Natural killer cell (primary cell): ENCODE measurements around the gene MICB. TPM values are rescaled to one million over a fixed set of nuclear protein-coding genes. Genes with fewer than 3 reads are reported as not detected.
"Not testable (repeated sequence)": the region's sequence is repeated elsewhere in the genome, so short reads cannot be mapped to it uniquely, and the experiment has no call there.

Experiments used
- ATAC-seq, 3 donors: fragments of 150-1000 bp in 2 of 3; fragments of 200-7000 bp in 1 of 3; cut with Tn5 transposase; 1 replicate in 1 of 3; 2 replicates in 2 of 3; pipeline ENCODE4 v1.10.0; 2021; ENCODE audit warnings: mild to moderate bottlenecking in 2 of 3, moderate library complexity in 2 of 3
- DNase-seq, 2 donors: peaks; one replicate each; pipeline versions ENCODE4 v3.0.0 to v3.0.0-alpha.2; 2013 to 2021; ENCODE audit warnings: mixed read lengths in 1 of 2
- H3K27ac ChIP-seq: one replicate; pipeline ENCODE4 v1.5.1; 2013; ENCODE audit warnings: mild to moderate bottlenecking, low read length
- H3K27me3 ChIP-seq: one replicate; pipeline ENCODE4 v1.6.1; 2013; ENCODE audit warnings: low read length; ENCODE audit not compliant: control insufficient read depth, insufficient read depth
- H3K36me3 ChIP-seq: one replicate; pipeline ENCODE4 v1.6.1; 2013; ENCODE audit warnings: low read length; ENCODE audit not compliant: control insufficient read depth, insufficient read depth
- H3K4me1 ChIP-seq: one replicate; pipeline ENCODE4 v1.6.1; 2013; ENCODE audit warnings: low read length; ENCODE audit not compliant: control insufficient read depth, insufficient read depth
- H3K4me3 ChIP-seq: one replicate; pipeline ENCODE4 v1.5.1; 2013; ENCODE audit warnings: low read length
- H3K9me3 ChIP-seq: one replicate; pipeline ENCODE4 v1.6.1; 2013; ENCODE audit warnings: low read length; ENCODE audit not compliant: control insufficient read depth, insufficient read depth
- H3K27ac Mint-ChIP-seq, 2 donors: one replicate each; pipeline ENCODE4 v1.8.0; 2022; ENCODE audit warnings: mild to moderate bottlenecking in 2 of 2, mixed read lengths in 2 of 2, moderate library complexity in 1 of 2
- H3K27me3 Mint-ChIP-seq, 2 donors: one replicate each; pipeline ENCODE4 v1.8.0; 2022; ENCODE audit warnings: low read depth in 2 of 2, mixed read lengths in 2 of 2
- H3K36me3 Mint-ChIP-seq: one replicate; pipeline ENCODE4 v1.8.0; 2022; ENCODE audit warnings: mixed read lengths
- H3K4me1 Mint-ChIP-seq, 2 donors: one replicate each; pipeline ENCODE4 v1.8.0; 2022; ENCODE audit warnings: mixed read lengths in 2 of 2
- H3K4me3 Mint-ChIP-seq: one replicate; pipeline ENCODE4 v1.8.0; 2022; ENCODE audit warnings: mild to moderate bottlenecking, moderate library complexity, mixed read lengths
- H3K9me3 Mint-ChIP-seq, 2 donors: one replicate each; pipeline ENCODE4 v1.8.0; 2022; ENCODE audit warnings: mixed read lengths in 2 of 2
- WGBS: methylation state at CpG from one replicate; pipeline ENCODE4 v1.1.7; 2013; ENCODE audit warnings: missing lambda C conversion rate; ENCODE audit not compliant: insufficient coverage; 5-methylcytosine and 5-hydroxymethylcytosine counted together
- intact Hi-C: fragments of 100-400 bp; cut with micrococcal nuclease; formaldehyde crosslinking; loops from one replicate; pipeline ENCODE4 v1.14.2; 2022
- total RNA-seq, 4 donors: library from RNA; stranded (reverse); fragments of 120-200 nt in 1 of 4; gene quantifications; one replicate each; pipeline versions ENCODE4 v1.2.3 to v1.2.4, GENCODE V29; 2013 to 2022
- TF ChIP-seq, protein P1 (sequence below): fragments of 200-600 bp; IDR thresholded peaks from one replicate; pipeline ENCODE4 v1.8.0; 2022; ENCODE audit warnings: antibody characterized with exemption

Gene MICB
- total RNA-seq, 3 donors from 2014 or later (not counting 1 experiment from before 2014, with no cell fraction given): 33.5 to 39.0 (median 37.6) TPM

DNA sequence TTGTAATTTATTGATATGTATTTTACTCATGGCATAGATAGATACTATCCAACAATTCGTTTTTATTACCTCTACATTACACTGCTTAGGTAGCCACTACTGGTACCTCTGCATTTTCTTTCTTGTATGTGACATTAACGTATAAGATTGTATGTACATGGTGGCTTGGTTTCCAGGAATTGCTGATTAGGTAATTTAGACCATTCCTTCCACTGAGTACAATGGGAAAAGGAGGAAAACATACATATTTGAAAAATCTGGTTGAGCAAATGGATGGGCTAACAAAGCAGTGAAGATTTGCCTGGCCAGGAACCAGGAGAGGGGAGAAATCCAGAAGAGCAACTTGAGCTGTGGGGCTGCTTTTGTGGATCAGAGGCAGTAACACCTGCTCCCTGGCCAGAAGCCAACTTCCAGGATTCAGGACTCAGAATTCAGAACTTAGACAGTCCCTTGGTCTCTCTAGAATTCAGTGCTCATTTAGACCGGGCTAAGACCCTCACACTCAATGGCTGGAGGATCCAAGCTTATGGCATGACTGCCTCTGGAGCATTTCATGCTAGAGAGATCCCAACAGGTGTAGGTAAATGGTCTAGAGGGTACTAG, 17.9 kb upstream of the MICB start:
- DNase-seq: no peak
- Mint-ChIP-seq H3K36me3 (no peaks in the 10 kb centered on the region), H3K9me3 (no peaks in the 10 kb centered on the region), H3K4me3 (no peak overlapping the region), H3K4me1 (peaks cover 7 to 21% of the 10 kb centered on the region in 2 donors), H3K27me3 (no peaks in the 10 kb centered on the region), H3K27ac (no peak overlapping the region)
- no peak for ATAC-seq
- Histone ChIP-seq H3K4me1 (peaks cover 3% of the 10 kb centered on the region), H3K36me3 (peaks cover 2% of the 10 kb centered on the region), H3K4me3 (no peak overlapping the region), H3K27ac (no peak overlapping the region), H3K27me3 (no peaks in the 10 kb centered on the region), H3K9me3 (no peaks in the 10 kb centered on the region)
- 100% methylated on average over 1 of the region's 3 CpGs for WGBS
- TF ChIP-seq, protein P1, sequence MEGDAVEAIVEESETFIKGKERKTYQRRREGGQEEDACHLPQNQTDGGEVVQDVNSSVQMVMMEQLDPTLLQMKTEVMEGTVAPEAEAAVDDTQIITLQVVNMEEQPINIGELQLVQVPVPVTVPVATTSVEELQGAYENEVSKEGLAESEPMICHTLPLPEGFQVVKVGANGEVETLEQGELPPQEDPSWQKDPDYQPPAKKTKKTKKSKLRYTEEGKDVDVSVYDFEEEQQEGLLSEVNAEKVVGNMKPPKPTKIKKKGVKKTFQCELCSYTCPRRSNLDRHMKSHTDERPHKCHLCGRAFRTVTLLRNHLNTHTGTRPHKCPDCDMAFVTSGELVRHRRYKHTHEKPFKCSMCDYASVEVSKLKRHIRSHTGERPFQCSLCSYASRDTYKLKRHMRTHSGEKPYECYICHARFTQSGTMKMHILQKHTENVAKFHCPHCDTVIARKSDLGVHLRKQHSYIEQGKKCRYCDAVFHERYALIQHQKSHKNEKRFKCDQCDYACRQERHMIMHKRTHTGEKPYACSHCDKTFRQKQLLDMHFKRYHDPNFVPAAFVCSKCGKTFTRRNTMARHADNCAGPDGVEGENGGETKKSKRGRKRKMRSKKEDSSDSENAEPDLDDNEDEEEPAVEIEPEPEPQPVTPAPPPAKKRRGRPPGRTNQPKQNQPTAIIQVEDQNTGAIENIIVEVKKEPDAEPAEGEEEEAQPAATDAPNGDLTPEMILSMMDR: no peak
- intact Hi-C loops: no loop called here

DNA sequence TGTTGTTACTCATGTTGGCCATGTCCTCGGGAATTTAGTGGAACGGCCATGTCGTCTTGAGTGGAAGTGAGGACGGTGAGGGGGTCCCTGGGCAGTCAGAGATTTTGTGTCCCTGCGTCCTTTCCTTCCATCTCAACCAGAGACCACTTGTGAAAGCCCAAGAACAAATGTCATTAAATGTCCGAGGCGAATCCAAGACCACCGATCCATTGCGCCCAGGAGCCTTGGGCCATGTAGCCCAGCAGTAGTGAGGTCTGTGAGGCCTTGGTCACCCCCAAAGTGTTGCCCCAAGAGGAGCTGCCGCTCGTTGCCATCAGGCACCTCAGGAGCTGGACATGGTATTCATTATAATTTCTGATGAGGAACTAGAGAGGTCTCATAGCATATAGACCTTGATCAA, 17.4 kb upstream of the MICB start:
- no peak for DNase-seq
- H3K27ac Mint-ChIP-seq: no peak overlapping the region
- intact Hi-C loops: no loop called here
- H3K9me3 ChIP-seq: no peaks in the 10 kb centered on the region
- no peak overlapping the region for H3K4me3 Mint-ChIP-seq
- H3K27me3 ChIP-seq: no peaks in the 10 kb centered on the region
- H3K27ac ChIP-seq: no peak overlapping the region
- H3K36me3 Mint-ChIP-seq: no peaks in the 10 kb centered on the region
- ATAC-seq: no peak
- WGBS: 83% methylated on average over 11 of the region's 11 CpGs
- no peaks in the 10 kb centered on the region for H3K4me1 ChIP-seq
- no peaks in the 10 kb centered on the region for H3K9me3 Mint-ChIP-seq
- H3K27me3 Mint-ChIP-seq: no peaks in the 10 kb centered on the region
- H3K36me3 ChIP-seq: peaks cover 2% of the 10 kb centered on the region
- no peak overlapping the region for H3K4me3 ChIP-seq
- H3K4me1 Mint-ChIP-seq: peaks cover 1 to 16% of the 10 kb centered on the region in 2 donors
- TF ChIP-seq, protein P1: no peak

DNA sequence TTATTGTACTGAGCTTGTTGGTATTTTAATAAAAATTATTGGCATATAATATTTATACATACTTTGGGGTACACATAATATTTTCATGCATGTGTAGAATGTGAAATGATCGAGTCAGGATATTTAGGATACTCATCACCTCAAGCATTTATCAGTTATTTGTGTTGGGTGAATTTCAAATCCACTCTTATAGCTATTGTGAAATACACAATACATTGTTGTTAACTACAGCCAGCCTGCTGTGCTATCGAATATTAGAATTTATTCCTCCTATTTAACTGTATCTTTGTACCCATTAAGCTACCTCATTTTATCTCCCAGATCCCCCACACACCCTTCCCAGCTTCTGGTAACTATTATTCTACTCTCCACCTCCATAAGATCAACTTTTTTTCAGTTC, 14.6 kb upstream of the MICB start:
- Histone ChIP-seq H3K27me3 (no peaks in the 10 kb centered on the region), H3K9me3 (no peaks in the 10 kb centered on the region), H3K4me3 (no peak overlapping the region), H3K36me3 (peaks cover 2% of the 10 kb centered on the region), H3K27ac (no peak overlapping the region), H3K4me1 (no peaks in the 10 kb centered on the region)
- H3K27me3 Mint-ChIP-seq: no peaks in the 10 kb centered on the region
- no peak overlapping the region for H3K4me3 Mint-ChIP-seq
- peaks cover 0 to 13% of the 10 kb centered on the region in 2 donors for H3K4me1 Mint-ChIP-seq
- DNase-seq (no peak), ATAC-seq (no peak)
- intact Hi-C loops: no loop called here
- TF ChIP-seq, protein P1: no peak
- 94% methylated on average over 1 of the region's 2 CpGs for WGBS
- H3K9me3 Mint-ChIP-seq: no peaks in the 10 kb centered on the region
- H3K36me3 Mint-ChIP-seq: no peaks in the 10 kb centered on the region
- no peak overlapping the region for H3K27ac Mint-ChIP-seq

DNA sequence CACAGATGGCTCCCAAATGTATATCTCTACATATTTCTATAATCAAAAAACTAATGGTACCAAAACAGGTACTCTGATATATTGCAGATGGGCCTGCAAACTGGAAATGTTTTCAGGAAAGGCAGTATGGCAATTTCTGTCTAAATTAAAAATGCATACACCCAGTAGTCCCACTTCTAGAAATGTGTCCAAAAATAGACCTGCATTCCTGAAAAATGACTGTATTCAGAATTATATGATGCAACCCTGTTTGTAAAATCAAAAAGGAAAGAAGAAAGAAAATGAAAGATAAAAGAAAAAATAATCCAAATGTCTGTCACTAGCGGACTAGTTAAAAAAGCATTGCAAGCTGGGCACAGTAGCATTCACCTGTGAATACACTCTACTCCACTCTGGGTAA, 12.9 kb upstream of the MICB start:
- Mint-ChIP-seq H3K4me1 (peaks cover 0 to 11% of the 10 kb centered on the region in 2 donors), H3K27me3 (no peaks in the 10 kb centered on the region), H3K4me3 (no peak overlapping the region), H3K27ac (no peak overlapping the region), H3K36me3 (no peaks in the 10 kb centered on the region), H3K9me3 (no peaks in the 10 kb centered on the region)
- H3K4me1 ChIP-seq: no peaks in the 10 kb centered on the region
- H3K9me3 ChIP-seq: no peaks in the 10 kb centered on the region
- peaks cover 2% of the 10 kb centered on the region for H3K36me3 ChIP-seq
- WGBS: 100% methylated on average over 1 of the region's 1 CpG
- TF ChIP-seq, protein P1: no peak
- H3K27ac ChIP-seq: no peak overlapping the region
- no peaks in the 10 kb centered on the region for H3K27me3 ChIP-seq
- H3K4me3 ChIP-seq: no peak overlapping the region
- intact Hi-C loops: no loop called here
- ATAC-seq: no peak
- DNase-seq: no peak

DNA sequence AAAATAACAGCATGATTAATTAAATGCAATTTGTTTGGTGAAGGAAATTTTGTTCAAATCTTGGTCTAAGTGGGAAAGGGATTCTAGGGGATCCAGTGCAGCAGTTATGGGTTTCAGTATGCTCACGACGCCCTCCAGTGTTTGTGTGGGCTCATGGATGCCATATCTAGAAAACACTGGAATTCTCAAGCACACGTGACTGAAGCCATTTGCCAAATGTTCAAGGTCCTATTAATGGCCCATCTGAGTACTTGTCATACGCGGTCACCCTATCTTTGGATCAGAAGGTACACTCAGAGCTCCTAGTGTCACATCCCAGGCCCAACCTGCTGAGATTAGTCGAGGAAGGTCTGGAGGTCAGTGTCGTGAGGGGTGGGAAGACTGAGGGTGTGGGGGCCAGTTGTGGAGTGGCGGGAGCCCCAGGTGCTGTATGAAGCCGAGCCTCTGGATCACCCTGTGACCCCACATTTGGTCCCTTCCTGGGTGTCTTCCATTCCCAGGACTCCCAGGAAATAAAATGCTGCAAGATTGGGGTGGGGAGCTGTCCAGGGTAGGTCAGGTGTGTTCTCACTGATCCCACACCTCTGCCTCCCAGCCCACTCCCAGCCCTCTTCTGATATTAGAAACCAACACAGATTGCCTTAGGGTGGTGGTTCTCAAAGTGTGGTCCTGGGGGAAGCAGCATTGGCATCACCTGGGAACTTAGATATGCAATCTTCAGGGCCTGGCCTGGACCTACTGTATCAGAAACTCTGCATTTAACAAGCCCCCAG, 11.7 kb upstream of the MICB start:
- H3K27ac Mint-ChIP-seq, H3K4me3 ChIP-seq, H3K27me3 Mint-ChIP-seq, H3K9me3 Mint-ChIP-seq, H3K27me3 ChIP-seq, H3K9me3 ChIP-seq, DNase-seq, H3K36me3 Mint-ChIP-seq, intact Hi-C loops, H3K36me3 ChIP-seq, H3K4me1 ChIP-seq, H3K4me3 Mint-ChIP-seq, H3K27ac ChIP-seq: not testable (repeated sequence)
- H3K4me1 Mint-ChIP-seq: peaks cover 0 to 13% of the 10 kb centered on the region in 2 donors
- ATAC-seq: peak in 2 of 3 donors; percentile 59 to 68
- WGBS: no CpG with 5 or more reads among the region's 9 CpGs
